Loucy (cell line): ENCODE measurements around the gene ARMH4.

Experiments used
- CTCF ChIP-seq: fragments of 200-600 bp; sonication (generic); conservative IDR thresholded peaks from 2 replicates; pipeline ENCODE4 v1.5.1; 2014; ENCODE audit warnings: mild to moderate bottlenecking, antibody characterized with exemption, low read length
- EZH2phosphoT487 ChIP-seq: fragments of 200-600 bp; IDR thresholded peaks from 2 replicates; pipeline ENCODE4 v1.6.1; 2018; ENCODE audit warnings: antibody characterized with exemption, mild to moderate bottlenecking, moderate library complexity, borderline replicate concordance

GRCh38 chr14:58026967-58027366 is 125.0 kb downstream of the ARMH4 start:
- no peak for TF ChIP-seq CTCF
- TF ChIP-seq EZH2phosphoT487 = no peak
